ENCODE results near the gene MAML2. TPM values are rescaled to one million over a fixed set of nuclear protein-coding genes. Genes with fewer than 3 reads are reported as not detected.

Gene MAML2
- total and polyA plus RNA-seq, 2 of the 8 experiments (the other 6 are each of a cell fraction or from before 2014, with no cell fraction given): 3.8 to 6.6 TPM

GRCh38 chr11:96328395-96329010, 14.5 kb downstream of the MAML2 start:
- Histone ChIP-seq H3K4me1 (replicated peaks in 1 of 4; ENCODE audit: control insufficient read depth in 3 of 4, insufficient read depth in 4 of 4, low read length in 3 of 4) (peaks cover 3 to 16% (median 12%) of the 10 kb centered on the region in 4 experiments; a peak in 5 of 7 replicates), H4K5ac (ENCODE audit: insufficient read length, low read depth, low read length) (no peak overlapping the region), H4K91ac (replicated peaks; ENCODE audit: insufficient read length, low read length) (no peak overlapping the region), H3K9ac (replicated peaks in 1 of 4; ENCODE audit: extremely low read depth in 1 of 4, low read depth in 3 of 4, low read length in 3 of 4) (no peak overlapping the region), H3K4me2 (ENCODE audit: insufficient read depth in 1 of 2, low read depth in 2 of 2, low read length in 2 of 2) (no peak overlapping the region), H3K9me3 (ENCODE audit: insufficient read depth in 2 of 2, low read depth in 1 of 2, low read length in 1 of 2) (no peaks in the 10 kb centered on the region), H2BK15ac (ENCODE audit: low read length) (no peak overlapping the region), H3K4me3 (ENCODE audit: extremely low read depth in 1 of 4, insufficient read depth in 2 of 4, low read depth in 3 of 4, low read length in 4 of 4) (no peak overlapping the region), H2AFZ (ENCODE audit: low read length) (no peak overlapping the region), H3K36me3 (ENCODE audit: control insufficient read depth in 2 of 4, insufficient read depth in 4 of 4, low read length in 3 of 4) (no peaks in the 10 kb centered on the region), H4K8ac (ENCODE audit: extremely low read depth, insufficient read depth, low read length) (no peak overlapping the region), H2BK20ac (ENCODE audit: low read length) (no peak overlapping the region), H3K23ac (ENCODE audit: insufficient read length) (no peak overlapping the region), H3K56ac (replicated peaks; ENCODE audit: insufficient read length, low read depth, low read length) (no peak overlapping the region), H3K27ac (ENCODE audit: low read depth, low read length) (no peak overlapping the region), H3K27me3 (replicated peaks in 1 of 4; ENCODE audit: control insufficient read depth in 3 of 4, extremely low read depth in 1 of 4, insufficient read depth in 3 of 4, low read length in 3 of 4) (no peaks in the 10 kb centered on the region), H2BK5ac (ENCODE audit: low read depth, low read length) (no peak overlapping the region), H3K79me2 (ENCODE audit: control insufficient read depth in 1 of 2, insufficient read depth in 2 of 2, low read length in 2 of 2) (peaks cover 0 to 23% of the 10 kb centered on the region in 2 experiments; a peak in 2 of 4 replicates), H3K18ac (ENCODE audit: extremely low read depth, low read length) (no peak overlapping the region), H3K14ac (ENCODE audit: insufficient read length) (no peak overlapping the region), H3K4ac (replicated peaks; ENCODE audit: insufficient read length, low read depth, low read length) (no peak overlapping the region), H3K79me1 (ENCODE audit: low read depth, low read length) (no peaks in the 10 kb centered on the region), H3K23me2 (ENCODE audit: low read depth, low read length) (no peaks in the 10 kb centered on the region), H2BK12ac (ENCODE audit: low read depth, low read length) (no peak overlapping the region), H2AK5ac (ENCODE audit: low read depth, low read length) (no peak overlapping the region), H4K20me1 (replicated peaks in 1 of 2; ENCODE audit: control insufficient read depth in 1 of 2, insufficient read depth in 2 of 2, low read length in 2 of 2) (no peaks in the 10 kb centered on the region), H2BK120ac (replicated peaks; ENCODE audit: low read depth, low read length) (no peak overlapping the region)
- no peak for DNase-seq (ENCODE audit: low read depth in 1 of 2, low spot score in 2 of 2)
- FAIRE-seq: no peak
- CTCF ChIA-PET (ENCODE audit: partially characterized antibody): interaction anchor here (0.8 to 1.5 kb wide), 3 partner anchors 9 to 139 kb away, joined by 3 to 4 read pairs (median 3); no protein-coding TSS in a partner anchor
- POLR2A ChIA-PET (ENCODE audit: partially characterized antibody): no interaction called here
- WGBS, 2 experiments (ENCODE audit: extremely low coverage in 1 of 2, insufficient coverage in 1 of 2, insufficient read length in 1 of 2, insufficient replicate concordance in 2 of 2, low coverage in 1 of 2, low lambda C conversion rate in 2 of 2, missing lambda C conversion rate in 1 of 2): 87% methylated on average over 8 of the region's 8 CpGs; no CpG with 5 or more reads in 1 of the 2 experiments
- TF ChIP-seq HDAC6 (IDR thresholded peaks at IDR 0.05; ENCODE audit: low read depth, low read length): no peak
- no peak for TF ChIP-seq PHF8 (conservative IDR thresholded peaks at IDR 0.05; ENCODE audit: low read depth, low read length)
- TF ChIP-seq SP2 (IDR thresholded peaks at IDR 0.05; ENCODE audit: low read length): no peak
- no peak for TF ChIP-seq KDM4A (IDR thresholded peaks at IDR 0.05; ENCODE audit: low read depth, low read length, severe bottlenecking)
- TF ChIP-seq GABPA (IDR thresholded peaks at IDR 0.05; ENCODE audit: borderline replicate concordance, insufficient read depth, low read length): no peak
- no peak for TF ChIP-seq BACH1 (IDR thresholded peaks at IDR 0.05; ENCODE audit: low read length)
- no peak for TF ChIP-seq EGR1 (IDR thresholded peaks at IDR 0.05; ENCODE audit: borderline replicate concordance, low read depth, low read length)
- no peak for TF ChIP-seq RFX5 (IDR thresholded peaks at IDR 0.05; ENCODE audit: borderline replicate concordance, low read depth, low read length)
- TF ChIP-seq SP1 (IDR thresholded peaks at IDR 0.05; ENCODE audit: low read depth, low read length): no peak
- no peak for TF ChIP-seq POLR2AphosphoS5 (IDR thresholded peaks at IDR 0.05; ENCODE audit: low read depth, low read length)
- no peak for TF ChIP-seq GTF2F1 (IDR thresholded peaks at IDR 0.05; ENCODE audit: borderline replicate concordance, low read depth, low read length)
- TF ChIP-seq CHD2 (IDR thresholded peaks at IDR 0.05; ENCODE audit: low read length): no peak
- TF ChIP-seq CTBP2 (IDR thresholded peaks at IDR 0.05; ENCODE audit: borderline replicate concordance, insufficient read depth, insufficient read length, low read length): no peak
- no peak for TF ChIP-seq RAD21 (IDR thresholded peaks at IDR 0.05 in 1 of 2, conservative IDR thresholded peaks at IDR 0.05 in 1 of 2; ENCODE audit: low read depth in 2 of 2, low read length in 2 of 2)
